Right atrium auricular region (tissue), 2 donors: ENCODE results near the gene TAS2R9. TPM values are rescaled to one million over a fixed set of nuclear protein-coding genes. Genes with fewer than 3 reads are reported as not detected.
"Not testable (repeated sequence)": the region's sequence is repeated elsewhere in the genome, so short reads cannot be mapped to it uniquely, and the experiment has no call there.

Experiments used
- DNase-seq: peaks from one replicate; pipeline ENCODE4 v3.0.0-alpha.2; 2019; ENCODE audit warnings: low spot score
- H3K27ac ChIP-seq, 2 donors: fragments of 200-600 bp; sonication (generic); 1 replicate in 1 of 2; 2 replicates in 1 of 2; pipeline ENCODE4 v1.5.1; 2016 to 2019
- H3K27me3 ChIP-seq, 2 donors: fragments of 200-600 bp; sonication (generic); one replicate each; pipeline versions ENCODE4 v1.5.1 to v1.6.0; 2017 to 2019
- H3K36me3 ChIP-seq: fragments of 200-600 bp; sonication (generic); one replicate; pipeline ENCODE4 v1.5.1; 2016
- H3K4me1 ChIP-seq, 2 donors: fragments of 200-600 bp; sonication (generic); one replicate each; pipeline versions ENCODE4 v1.5.1 to v1.6.0; 2017 to 2019
- H3K4me3 ChIP-seq, 2 donors: fragments of 200-600 bp; sonication (generic); 1 replicate in 1 of 2; 2 replicates in 1 of 2; pipeline ENCODE4 v1.5.1; 2017 to 2019; ENCODE audit warnings: mild to moderate bottlenecking in 1 of 2, moderate library complexity in 1 of 2
- H3K9me3 ChIP-seq, 2 donors: fragments of 200-600 bp; sonication (generic); one replicate each; pipeline ENCODE4 v1.5.1; 2019
- CTCF ChIP-seq, 2 donors: fragments of 200-600 bp; sonication (generic); IDR thresholded peaks; one replicate each; pipeline ENCODE4 v1.5.1; 2019; ENCODE audit warnings: antibody characterized with exemption in 2 of 2
- total RNA-seq, 2 donors: library from RNA; depleted of rRNA; stranded (reverse); fragments of >200 nt; gene quantifications; one replicate each; pipeline ENCODE4 v1.1.0, GENCODE V29; 2016

Gene TAS2R9
- total RNA-seq, 2 donors from 2014 or later = not detected

- Histone ChIP-seq H3K27me3 (no peaks in the 10 kb centered on the region), H3K4me1 (no peaks in the 10 kb centered on the region), H3K4me3 (no peak within 1 kb of the TSS), H3K36me3 (no peaks in the 10 kb centered on the region), H3K9me3 (no peaks in the 10 kb centered on the region), H3K27ac (no peak within 1 kb of the TSS)
- no peak for TF ChIP-seq CTCF (IDR thresholded peaks at IDR 0.05)
- DNase-seq = no peak
Observed at GRCh38 chr12:10807186-10807585, 2.8 kb downstream of the TAS2R9 start, which contains the start of gene TAS2R8. TSS of gene TAS2R8 (minus strand) at chr12:10807286. CDS start at chr12:10806980, 306 bp downstream.

GRCh38 chr12:10802587-10802986, 7.4 kb downstream of the TAS2R9 start, which contains the start of gene TAS2R7:
TSS of gene TAS2R7 (minus strand) at chr12:10802627. CDS start at chr12:10802570, 57 bp downstream.
- H3K27ac ChIP-seq = no peak within 1 kb of the TSS
- H3K36me3 ChIP-seq = no peaks in the 10 kb centered on the region
- no peak for DNase-seq
- no peak within 1 kb of the TSS for H3K4me3 ChIP-seq
- no peaks in the 10 kb centered on the region for H3K27me3 ChIP-seq
- H3K9me3 ChIP-seq = no peaks in the 10 kb centered on the region
- no peaks in the 10 kb centered on the region for H3K4me1 ChIP-seq
- no peak for TF ChIP-seq CTCF (IDR thresholded peaks at IDR 0.05)

GRCh38 chr12:10801741-10802140, 8.2 kb downstream of the TAS2R9 start:
- TF ChIP-seq CTCF (IDR thresholded peaks at IDR 0.05) = no peak
- no peak overlapping the region for H3K4me3 ChIP-seq
- H3K36me3 ChIP-seq = no peaks in the 10 kb centered on the region
- no peak overlapping the region for H3K27ac ChIP-seq
- DNase-seq = no peak
- no peaks in the 10 kb centered on the region for H3K9me3 ChIP-seq
- no peaks in the 10 kb centered on the region for H3K4me1 ChIP-seq
- no peaks in the 10 kb centered on the region for H3K27me3 ChIP-seq

- Histone ChIP-seq H3K4me3 (no peak overlapping the region), H3K27ac (no peak overlapping the region), H3K9me3 (no peaks in the 10 kb centered on the region), H3K36me3 (no peaks in the 10 kb centered on the region), H3K4me1 (no peaks in the 10 kb centered on the region), H3K27me3 (no peaks in the 10 kb centered on the region)
- DNase-seq = no peak
- no peak for TF ChIP-seq CTCF (IDR thresholded peaks at IDR 0.05)
Observed at GRCh38 chr12:10794222-10794621, 15.7 kb downstream of the TAS2R9 start.

GRCh38 chr12:10791769-10792168, 18.2 kb downstream of the TAS2R9 start:
- H3K27ac ChIP-seq, H3K36me3 ChIP-seq, H3K4me1 ChIP-seq, H3K9me3 ChIP-seq, H3K4me3 ChIP-seq, H3K27me3 ChIP-seq, DNase-seq: not testable (repeated sequence)

- Histone ChIP-seq H3K27me3 (no peaks in the 10 kb centered on the region), H3K4me1 (no peaks in the 10 kb centered on the region), H3K9me3 (no peaks in the 10 kb centered on the region), H3K36me3 (no peaks in the 10 kb centered on the region), H3K27ac (no peak overlapping the region), H3K4me3 (no peak overlapping the region)
- TF ChIP-seq CTCF (IDR thresholded peaks at IDR 0.05) = no peak
- no peak for DNase-seq
Observed at GRCh38 chr12:10783252-10783651, 26.7 kb downstream of the TAS2R9 start.
